Heart right ventricle (tissue), 16 donors: ENCODE results near the gene SPATA25. TPM values are rescaled to one million over a fixed set of nuclear protein-coding genes. Genes with fewer than 3 reads are reported as not detected.

Experiments used
- ATAC-seq, 8 donors: fragments of 200-7000 bp; cut with Tn5 transposase; one replicate each; pipeline ENCODE4 v1.9.1; 2020; ENCODE audit warnings: mild to moderate bottlenecking in 8 of 8, moderate library complexity in 8 of 8, moderate number of reproducible peaks in 1 of 8
- DNase-seq, 2 donors: peaks; one replicate each; pipeline ENCODE4 v3.0.0-alpha.2; 2020
- H3K27ac ChIP-seq, 10 donors: fragments of 200-600 bp; sonication (generic) in 2 of 10; one replicate each; pipeline versions ENCODE4 v1.5.0 to v1.8.0; 2020 to 2022; ENCODE audit warnings: mild to moderate bottlenecking in 3 of 10
- H3K27me3 ChIP-seq, 7 donors: fragments of 200-600 bp; one replicate each; pipeline ENCODE4 v1.8.0; 2021 to 2022; ENCODE audit warnings: mild to moderate bottlenecking in 2 of 7
- H3K36me3 ChIP-seq, 9 donors: fragments of 200-600 bp; sonication (generic) in 1 of 9; one replicate each; pipeline versions ENCODE4 v1.5.0 to v1.8.0; 2020 to 2022; ENCODE audit warnings: mild to moderate bottlenecking in 2 of 9
- H3K4me1 ChIP-seq, 9 donors: fragments of 200-600 bp; sonication (generic) in 1 of 9; one replicate each; pipeline versions ENCODE4 v1.5.0 to v1.8.0; 2020 to 2022; ENCODE audit warnings: mild to moderate bottlenecking in 4 of 9
- H3K4me3 ChIP-seq, 10 donors: fragments of 200-600 bp; sonication (generic) in 2 of 10; one replicate each; pipeline versions ENCODE4 v1.5.0 to v1.8.0; 2020 to 2022; ENCODE audit warnings: mild to moderate bottlenecking in 7 of 10, moderate library complexity in 2 of 10
- H3K9me3 ChIP-seq, 11 donors: fragments of 200-600 bp in 10 of 11; sonication (generic) in 2 of 11; one replicate each; pipeline versions ENCODE4 v1.5.0 to v1.8.0; 2013 to 2022; ENCODE audit warnings: mild to moderate bottlenecking in 2 of 11, control low read depth in 1 of 11, moderate library complexity in 1 of 11
- WGBS, 2 donors: extraction: QIAGEN DNeasy Blood & Tissue Kit; methylation state at CpG; one replicate each; pipeline ENCODE4 v1.1.7; 2013; ENCODE audit warnings: inconsistent platforms in 1 of 2; 5-methylcytosine and 5-hydroxymethylcytosine counted together
- intact Hi-C, 10 donors: fragments of 100-400 bp; cut with DNase I; formaldehyde crosslinking; loops; one replicate each; pipeline versions ENCODE4 v1.11.1 to v1.14.2; 2022
- polyA plus RNA-seq, 2 donors: library from polyadenylated mRNA; stranded (reverse); fragments of 200-250 nt; gene quantifications; one replicate each; pipeline ENCODE4 v1.2.3, GENCODE V29; 2013
- total RNA-seq, 10 donors: library from RNA; stranded (reverse); fragmentation: NEBNext Ultra II Directional in 3 of 10; extraction: Animal tissue kit (Norgen Biotek cat#: 25700) in 3 of 10; gene quantifications; one replicate each; pipeline versions ENCODE4 v1.2.1 to v1.2.4, GENCODE V29; 2021 to 2023
- TF ChIP-seq, protein P1 (sequence below), 9 donors: fragments of 200-600 bp; sonication (generic) in 2 of 9; IDR thresholded peaks; one replicate each; pipeline versions ENCODE4 v1.5.0 to v1.8.0; 2021 to 2022; ENCODE audit warnings: antibody characterized with exemption in 9 of 9, mild to moderate bottlenecking in 5 of 9, moderate library complexity in 1 of 9
- donor health status: Arrhythmogenic right ventricular cardiomyopathy.
- donor health status: ischemic (EF 13 %, LVEDD 7.1; RV severe dilation, severe dysfunction).
- donor health status: healthy with polysubstance abuse.
- donor health status: DM: no; HTN: yes; CAD: no.
- donor health status: DM: no; HTN: no; CAD: no.
- donor health status: ischemic (EF 25% LVEDD 6.9; RV normal size, moderate dysfunction).
- donor health status: ischemic (EF 25% LVEDD 5.7; RV mildly dilated, moderate dysfunction).
- donor health status: healthy.
- donor health status: DM: yes; HTN: yes; CAD: no.
- donor health status: Ischemic cardiomyopathy.
- donor health status: ischemic (EF 35%, LVEDD 5.7; RV mildly dilated, moderate dysfunction).
- donor health status: nonischemic (EF 11% LVEDD 7.7; RV severe dilation, severe dysfunction).
- donor health status: DM: yes; HTN: yes; CAD: no.
- donor health status: PGD.
- donor health status: ischemic (EF 29% LVEDD 5.4; RV normal size, mild dysfunction).
- donor health status: nonischemic (EF 23%, LVEDD 6.1; RV moderate dilation, normal function).

The SPATA25 gene
- total and polyA plus RNA-seq, 12 donors, result 0.65 to 4.3 (median 2.0) TPM

DNA sequence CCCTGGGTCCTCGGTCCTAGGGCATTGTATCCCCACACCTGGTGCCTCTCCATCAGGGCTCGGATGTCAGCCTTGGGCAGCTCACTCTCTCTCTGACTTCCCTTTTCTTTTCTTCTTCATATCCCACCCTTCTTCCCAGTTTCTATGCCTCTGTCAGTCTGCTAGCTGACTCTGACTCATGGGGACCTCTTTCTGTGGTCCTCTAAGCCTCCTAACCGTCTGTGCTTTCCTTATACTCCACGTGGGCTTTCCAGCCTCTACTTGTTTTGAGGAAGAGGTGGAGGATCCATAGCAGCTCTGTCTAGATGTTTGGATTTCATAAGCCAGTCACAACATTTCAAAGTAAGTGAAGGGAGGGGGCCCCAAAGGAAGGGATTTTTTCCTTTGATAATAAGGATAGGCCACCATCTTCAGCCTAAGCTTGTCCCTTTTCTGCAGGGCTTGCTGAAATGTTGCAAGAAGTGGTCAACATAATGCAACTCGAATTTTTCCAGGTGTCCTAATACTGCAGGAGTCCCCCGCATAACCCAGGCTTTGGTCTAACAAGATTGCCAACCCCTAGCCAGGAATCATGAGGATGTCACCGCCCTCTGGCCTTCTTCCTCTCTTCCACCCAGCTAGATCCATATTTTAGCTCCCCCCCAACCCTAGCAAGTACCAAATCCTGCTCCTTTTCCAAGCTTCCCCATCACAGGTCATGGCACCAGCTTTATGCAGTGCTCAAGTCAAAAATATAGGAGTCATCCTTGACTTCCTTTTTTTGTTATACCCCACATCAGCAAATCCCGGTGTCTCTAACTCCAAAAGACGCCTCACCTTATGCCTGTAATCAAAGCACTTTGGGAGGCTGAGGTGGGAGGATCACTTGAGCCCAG, 33.3 kb upstream of the SPATA25 start:
- no peaks in the 10 kb centered on the region for H3K9me3 ChIP-seq
- H3K36me3 ChIP-seq, result no peaks in the 10 kb centered on the region
- peak overlapping the region in 2 of 10 donors; percentile 4 to 18 for H3K4me3 ChIP-seq
- H3K4me1 ChIP-seq, result peaks cover 5 to 87% (median 69%) of the 10 kb centered on the region in 9 donors
- ATAC-seq (no peak), DNase-seq (no peak)
- peak overlapping the region; percentile 54 to 86 (median 79) for H3K27ac ChIP-seq
- TF ChIP-seq, protein P1, sequence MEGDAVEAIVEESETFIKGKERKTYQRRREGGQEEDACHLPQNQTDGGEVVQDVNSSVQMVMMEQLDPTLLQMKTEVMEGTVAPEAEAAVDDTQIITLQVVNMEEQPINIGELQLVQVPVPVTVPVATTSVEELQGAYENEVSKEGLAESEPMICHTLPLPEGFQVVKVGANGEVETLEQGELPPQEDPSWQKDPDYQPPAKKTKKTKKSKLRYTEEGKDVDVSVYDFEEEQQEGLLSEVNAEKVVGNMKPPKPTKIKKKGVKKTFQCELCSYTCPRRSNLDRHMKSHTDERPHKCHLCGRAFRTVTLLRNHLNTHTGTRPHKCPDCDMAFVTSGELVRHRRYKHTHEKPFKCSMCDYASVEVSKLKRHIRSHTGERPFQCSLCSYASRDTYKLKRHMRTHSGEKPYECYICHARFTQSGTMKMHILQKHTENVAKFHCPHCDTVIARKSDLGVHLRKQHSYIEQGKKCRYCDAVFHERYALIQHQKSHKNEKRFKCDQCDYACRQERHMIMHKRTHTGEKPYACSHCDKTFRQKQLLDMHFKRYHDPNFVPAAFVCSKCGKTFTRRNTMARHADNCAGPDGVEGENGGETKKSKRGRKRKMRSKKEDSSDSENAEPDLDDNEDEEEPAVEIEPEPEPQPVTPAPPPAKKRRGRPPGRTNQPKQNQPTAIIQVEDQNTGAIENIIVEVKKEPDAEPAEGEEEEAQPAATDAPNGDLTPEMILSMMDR (IDR thresholded peaks at IDR 0.05), result no peak
- WGBS, 2 donors, result 71 to 75% methylated on average over 9 of the region's 9 CpGs
- H3K27me3 ChIP-seq, result no peaks in the 10 kb centered on the region
- intact Hi-C loops, result no loop called here

DNA sequence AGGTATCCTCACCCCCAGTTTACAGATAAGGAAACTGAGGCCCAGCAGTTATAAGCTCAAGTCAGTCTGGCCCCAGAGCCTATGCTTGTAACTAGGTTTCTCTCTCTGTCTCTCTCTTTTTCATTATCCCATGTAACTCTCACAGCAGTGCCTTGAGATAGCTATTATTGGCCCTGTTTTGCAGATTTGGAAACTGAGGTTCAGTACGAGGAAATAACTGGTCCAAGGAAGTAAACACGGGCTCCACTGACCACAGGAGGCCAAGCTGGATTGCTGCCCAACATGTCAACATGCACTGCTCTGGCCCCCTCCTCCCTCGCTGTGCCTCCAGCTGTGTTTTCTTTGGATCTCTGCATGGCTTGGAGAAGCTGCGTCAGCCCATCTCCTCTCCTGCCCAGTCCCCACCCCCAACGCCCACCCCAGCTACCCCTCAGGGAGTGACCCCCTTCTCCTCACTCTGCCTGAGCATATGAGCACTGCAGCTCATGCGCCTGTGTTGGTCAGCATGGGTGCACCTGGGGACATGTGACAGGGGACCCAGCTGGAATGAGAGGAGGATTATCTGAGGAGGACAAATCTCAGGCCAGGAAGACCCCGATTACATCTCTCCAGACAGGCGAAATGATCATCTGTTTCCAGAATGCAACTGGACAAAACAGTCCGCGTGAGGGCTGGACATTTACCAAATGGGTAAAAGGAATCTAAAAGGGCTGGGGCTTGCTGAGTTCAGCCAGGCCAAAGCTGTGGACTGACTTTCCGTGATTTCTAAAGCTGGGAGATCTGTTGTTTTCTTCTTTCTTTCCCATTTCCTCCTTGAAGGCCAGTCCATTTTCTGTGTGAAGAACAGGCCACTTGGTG, 32.3 kb upstream of the SPATA25 start:
- Histone ChIP-seq H3K27ac (peak overlapping the region; percentile 54 to 86 (median 79)), H3K4me3 (peak overlapping the region in 3 of 10 donors; percentile 4 to 18 (median 12)), H3K36me3 (no peaks in the 10 kb centered on the region), H3K9me3 (no peaks in the 10 kb centered on the region), H3K27me3 (no peaks in the 10 kb centered on the region), H3K4me1 (peaks cover 5 to 84% (median 62%) of the 10 kb centered on the region in 9 donors)
- whole genome bisulfite sequencing, 2 donors, result 48 to 49% methylated on average over 11 of the region's 11 CpGs
- DNase-seq (peak; percentile 74 to 90), ATAC-seq (peak; percentile 69 to 83 (median 78))
- intact Hi-C loops, result no loop called here
- TF ChIP-seq, protein P1 (IDR thresholded peaks at IDR 0.05), result no peak

DNA sequence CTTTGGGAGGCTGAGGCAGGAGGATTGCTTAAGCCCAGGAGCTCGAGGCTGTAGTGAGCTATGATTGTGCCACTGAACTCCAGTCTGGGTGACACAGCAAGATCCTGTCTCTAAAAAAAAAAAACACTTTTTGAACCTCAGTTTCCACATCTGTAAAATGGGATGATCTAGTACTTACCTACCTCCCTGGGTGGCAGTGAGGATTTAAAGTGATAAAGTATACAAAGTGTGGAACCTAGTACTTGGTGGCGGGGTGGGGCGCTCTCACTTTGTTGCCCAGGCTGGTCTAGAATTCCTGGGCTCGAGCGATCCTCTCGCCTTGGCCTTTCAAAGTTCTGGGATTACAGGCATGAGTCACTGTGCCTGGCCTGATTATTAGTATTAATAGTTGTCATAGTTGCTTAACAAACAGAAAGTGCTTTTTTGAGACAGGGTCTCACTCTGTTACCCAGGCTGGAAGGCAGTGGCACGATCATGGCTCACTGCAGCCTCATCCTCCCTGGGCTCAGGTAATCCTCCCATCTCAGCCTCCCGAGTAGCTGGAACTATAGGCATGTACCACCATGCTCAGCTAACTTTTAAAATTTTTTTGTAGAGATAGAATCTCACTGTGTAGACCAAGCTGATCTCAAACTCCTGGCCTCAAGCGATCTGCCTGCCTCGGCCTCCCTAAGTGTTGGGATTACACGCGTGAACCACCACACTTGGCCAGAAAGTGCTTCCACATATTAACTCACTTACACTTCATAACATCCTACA, 31.5 kb upstream of the SPATA25 start:
- Histone ChIP-seq H3K9me3 (no peaks in the 10 kb centered on the region), H3K27me3 (no peaks in the 10 kb centered on the region), H3K27ac (peak overlapping the region; percentile 54 to 86 (median 79)), H3K4me3 (no peak overlapping the region), H3K36me3 (no peaks in the 10 kb centered on the region), H3K4me1 (peaks cover 5 to 84% (median 54%) of the 10 kb centered on the region in 9 donors)
- TF ChIP-seq, protein P1 (IDR thresholded peaks at IDR 0.05), result no peak
- intact Hi-C loops, result no loop called here
- DNase-seq (no peak), ATAC-seq (peak in 1 of 8 donors; percentile 5)
- WGBS, 2 donors, result 87 to 89% methylated on average over 12 of the region's 12 CpGs
